NCI-H2196 treated with DMSO at 0.1 percent for 48 hours (cell line): ENCODE measurements around the gene PPP1R7.
"Not testable (repeated sequence)": the region's sequence is repeated elsewhere in the genome, so short reads cannot be mapped to it uniquely, and the experiment has no call there.

Experiments
- DNase-seq: peaks from one replicate; lab custom pipeline; 2025; ENCODE audit not compliant: unreplicated experiment; lab: John Stamatoyannopoulos, UW

PPP1R7 gene

GRCh38 chr2:241149925-241150659, at the start of gene PPP1R7:
TSS of gene PPP1R7 (plus strand) at chr2:241150467. CDS start at chr2:241150496, 29 bp downstream.
- peak; percentile 93 for DNase-seq

- peak; percentile 72 for DNase-seq
These were observed 47.9 kb upstream of the PPP1R7 start, which contains the start of gene MTERF4 for GRCh38 chr2:241102239-241102803. TSS of gene MTERF4 (minus strand) at chr2:241102287. CDS start at chr2:241102273, 14 bp downstream.

- no peak for DNase-seq
These were observed 47.1 kb upstream of the PPP1R7 start for GRCh38 chr2:241103176-241103595.

- DNase-seq, result not testable (repeated sequence)
These were observed 45.7 kb upstream of the PPP1R7 start for GRCh38 chr2:241104611-241105010.

GRCh38 chr2:241105641-241106040, 44.6 kb upstream of the PPP1R7 start:
- no peak for DNase-seq

- no peak for DNase-seq
These were observed 43.1 kb upstream of the PPP1R7 start for GRCh38 chr2:241107031-241107783.

GRCh38 chr2:241108271-241109209, 41.7 kb upstream of the PPP1R7 start:
- no peak for DNase-seq

- no peak for DNase-seq
These were observed 40.8 kb upstream of the PPP1R7 start for GRCh38 chr2:241109210-241110088.

GRCh38 chr2:241110089-241110606, 40.1 kb upstream of the PPP1R7 start:
- DNase-seq, result no peak

- no peak for DNase-seq
These were observed 39.4 kb upstream of the PPP1R7 start for GRCh38 chr2:241110607-241111439.

GRCh38 chr2:241111440-241111805, 38.8 kb upstream of the PPP1R7 start:
- DNase-seq, result no peak

- no peak for DNase-seq
These were observed 38.2 kb upstream of the PPP1R7 start for GRCh38 chr2:241112046-241112445.

- no peak for DNase-seq
These were observed 37.7 kb upstream of the PPP1R7 start for GRCh38 chr2:241112592-241112991.

GRCh38 chr2:241114836-241115235, 35.4 kb upstream of the PPP1R7 start:
- no peak for DNase-seq

GRCh38 chr2:241115361-241115760, 34.9 kb upstream of the PPP1R7 start:
- no peak for DNase-seq

GRCh38 chr2:241116606-241117560, 33.4 kb upstream of the PPP1R7 start:
- DNase-seq, result no peak

GRCh38 chr2:241118737-241119505, 31.3 kb upstream of the PPP1R7 start:
- no peak for DNase-seq
